Mammary epithelial cell (primary cell): Measurements from ENCODE around the gene CPLX4.

ENCODE experiments used
- CTCF ChIP-seq, 2 donors: IDR thresholded peaks in 1 of 2; conservative IDR thresholded peaks in 1 of 2; 2 replicates each; pipeline ENCODE4 v1.5.1; 2011 to 2012; ENCODE audit warnings: inconsistent platforms in 2 of 2, low read length in 2 of 2, mild to moderate bottlenecking in 2 of 2, control low read depth in 1 of 2, low read depth in 1 of 2; ENCODE audit not compliant: insufficient read depth in 1 of 2; ENCODE audit errors: extremely low read depth in 1 of 2
- EZH2 ChIP-seq: IDR thresholded peaks from 2 replicates; pipeline ENCODE4 v1.6.1; 2012; ENCODE audit warnings: low read length, inconsistent platforms, borderline replicate concordance

GRCh38 chr18:59279193-59279592 lies 39.3 kb downstream of the CPLX4 start:
- TF ChIP-seq CTCF (conservative IDR thresholded peaks at IDR 0.05 in 1 of 2, IDR thresholded peaks at IDR 0.05 in 1 of 2; ENCODE audit: extremely low read depth in 1 of 2, insufficient read depth in 1 of 2, low read depth in 1 of 2, low read length in 2 of 2) = no peak
- TF ChIP-seq EZH2 = no peak
